Activated T-cell treated with anti-CD3 and anti-CD28 coated beads, Interleukin-2, amount 50 U/mL, for 24 hours (primary cell): Measurements from ENCODE around the gene GRIK3.

Experiments used
- DNase-seq: peaks from one replicate; pipeline ENCODE4 v3.0.0-alpha.2; 2020
- H3K27ac Mint-ChIP-seq: 2 replicates; pipeline ENCODE4 v1.8.0; 2020; ENCODE audit warnings: mild to moderate bottlenecking, mixed read lengths
- H3K27me3 Mint-ChIP-seq: 2 replicates; pipeline ENCODE4 v1.8.0; 2020; ENCODE audit warnings: mixed read lengths
- H3K36me3 Mint-ChIP-seq: 2 replicates; pipeline ENCODE4 v1.8.0; 2020; ENCODE audit warnings: low read depth, mixed read lengths
- H3K4me1 Mint-ChIP-seq: 2 replicates; pipeline ENCODE4 v1.8.0; 2020; ENCODE audit warnings: low read depth, mixed read lengths
- H3K4me3 Mint-ChIP-seq: 2 replicates; pipeline ENCODE4 v1.8.0; 2020; ENCODE audit warnings: mild to moderate bottlenecking, moderate library complexity, mixed read lengths
- H3K9me3 Mint-ChIP-seq: 2 replicates; pipeline ENCODE4 v1.8.0; 2020; ENCODE audit warnings: mixed read lengths

Gene GRIK3

DNA sequence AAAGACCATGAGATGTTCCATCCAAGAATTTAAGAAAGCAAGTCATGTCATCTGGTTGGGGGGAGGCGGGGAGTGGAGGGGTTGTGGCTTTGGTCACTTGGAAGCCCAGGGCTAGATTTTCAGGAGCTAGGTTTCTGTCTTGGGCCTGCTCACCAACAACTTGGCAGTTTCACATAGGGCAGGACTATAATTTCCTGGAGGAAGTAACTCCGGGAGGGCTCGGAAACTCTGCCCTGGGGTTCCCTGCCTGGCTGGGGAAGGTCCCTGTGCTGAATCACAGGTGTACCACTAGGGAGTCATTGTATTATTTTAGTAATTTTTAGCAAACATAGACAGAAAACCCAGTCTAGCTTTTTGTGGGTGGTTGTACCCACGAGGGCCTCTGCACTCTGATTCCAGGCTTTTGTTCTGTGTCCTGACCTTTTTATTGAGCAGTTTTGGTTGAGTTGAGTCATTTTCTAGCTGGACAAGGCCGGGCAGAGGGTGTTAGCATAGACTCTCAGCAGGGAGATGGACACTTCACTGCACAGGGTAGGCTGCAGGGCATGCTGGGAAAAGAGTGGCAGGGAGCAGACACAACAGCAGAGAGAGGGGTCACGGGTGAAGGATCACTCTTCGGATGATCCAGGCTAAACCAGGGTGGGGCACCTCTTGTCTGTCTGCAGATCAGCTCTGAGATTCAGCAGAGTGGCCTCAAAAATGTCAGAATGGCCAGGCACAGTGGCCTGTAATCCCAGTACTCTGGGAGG lies 144.7 kb downstream of the GRIK3 start:
- no peak overlapping the region for H3K27ac Mint-ChIP-seq
- peaks cover 10% of the 10 kb centered on the region for H3K27me3 Mint-ChIP-seq
- H3K4me1 Mint-ChIP-seq, result no peaks in the 10 kb centered on the region

GRCh38 chr1:36888811-36889477 lies 145.4 kb downstream of the GRIK3 start:
- Mint-ChIP-seq H3K9me3 (no peaks in the 10 kb centered on the region), H3K4me3 (no peak overlapping the region), H3K27me3 (peaks cover 10% of the 10 kb centered on the region), H3K4me1 (no peaks in the 10 kb centered on the region), H3K27ac (no peak overlapping the region), H3K36me3 (no peaks in the 10 kb centered on the region)
- DNase-seq, result no peak

More for the DNA sequence above, 144.7 kb downstream of the GRIK3 start:
- DNase-seq, result no peak
- no peaks in the 10 kb centered on the region for H3K36me3 Mint-ChIP-seq
- no peaks in the 10 kb centered on the region for H3K9me3 Mint-ChIP-seq
- no peak overlapping the region for H3K4me3 Mint-ChIP-seq

- no peak for DNase-seq
- H3K4me3 Mint-ChIP-seq, result no peak overlapping the region
- H3K36me3 Mint-ChIP-seq, result no peaks in the 10 kb centered on the region
- no peaks in the 10 kb centered on the region for H3K9me3 Mint-ChIP-seq
- H3K27me3 Mint-ChIP-seq, result peaks cover 8% of the 10 kb centered on the region
- no peaks in the 10 kb centered on the region for H3K4me1 Mint-ChIP-seq
- no peak overlapping the region for H3K27ac Mint-ChIP-seq
Measured at GRCh38 chr1:36885540-36886357, 148.6 kb downstream of the GRIK3 start.

DNA sequence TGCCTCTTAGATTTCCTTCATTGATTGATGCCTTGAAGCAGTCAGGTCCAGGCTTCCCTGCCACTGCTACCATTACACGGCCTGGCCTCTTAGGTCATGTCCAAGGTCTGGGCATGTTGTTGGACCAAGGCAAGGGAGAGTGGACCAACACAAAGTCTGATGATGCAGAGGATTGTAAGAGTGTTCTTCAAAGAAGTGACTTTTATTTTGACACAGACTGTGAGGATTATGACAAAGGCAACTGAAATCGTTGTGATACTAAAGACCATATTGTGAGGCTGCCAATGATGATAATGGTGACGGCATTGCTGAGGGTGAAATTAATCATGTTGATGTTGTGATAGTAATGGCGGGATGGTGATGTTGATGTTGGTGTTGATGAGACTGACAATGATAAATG lies 149.5 kb downstream of the GRIK3 start:
- H3K9me3 Mint-ChIP-seq, result no peaks in the 10 kb centered on the region
- H3K36me3 Mint-ChIP-seq, result no peaks in the 10 kb centered on the region
- H3K27ac Mint-ChIP-seq, result no peak overlapping the region
- no peaks in the 10 kb centered on the region for H3K4me1 Mint-ChIP-seq
- no peak overlapping the region for H3K4me3 Mint-ChIP-seq
- no peak for DNase-seq
- peaks cover 9% of the 10 kb centered on the region for H3K27me3 Mint-ChIP-seq

DNA sequence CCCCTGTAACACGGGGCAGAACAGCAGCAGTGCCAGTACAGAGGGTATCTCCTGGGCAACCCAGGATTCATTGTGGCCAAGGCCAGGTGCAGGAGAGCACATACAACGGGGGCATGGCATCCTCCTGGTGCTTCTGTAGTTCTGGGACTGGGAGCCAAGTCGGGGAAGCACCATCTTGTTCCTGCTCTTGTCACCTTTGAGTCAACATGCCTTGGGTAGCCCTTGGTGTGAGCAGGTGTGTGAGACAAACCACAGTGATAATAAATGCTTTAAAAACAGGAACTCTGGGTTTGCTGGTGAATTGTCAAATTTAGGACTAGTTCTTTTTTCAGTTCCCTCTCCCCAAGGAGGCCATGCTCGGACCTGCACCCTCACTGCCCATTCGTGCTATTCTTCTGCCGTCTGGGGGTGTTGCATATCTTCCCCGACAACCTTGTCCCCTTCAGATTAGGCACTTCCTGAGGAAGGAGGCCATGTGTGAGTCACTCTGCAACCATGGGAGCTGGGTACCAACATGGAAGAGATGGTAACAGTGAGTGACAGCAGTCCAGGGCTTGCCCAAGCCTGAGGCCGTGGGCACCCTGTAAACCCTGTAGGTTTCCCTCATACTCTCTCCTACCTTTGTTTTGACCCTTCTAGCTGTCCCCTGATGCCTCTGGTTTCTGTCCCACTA lies 150.2 kb downstream of the GRIK3 start:
- H3K36me3 Mint-ChIP-seq, result no peaks in the 10 kb centered on the region
- H3K27ac Mint-ChIP-seq, result no peak overlapping the region
- H3K9me3 Mint-ChIP-seq, result no peaks in the 10 kb centered on the region
- H3K27me3 Mint-ChIP-seq, result peaks cover 9% of the 10 kb centered on the region
- no peak for DNase-seq
- H3K4me3 Mint-ChIP-seq, result no peak overlapping the region
- no peaks in the 10 kb centered on the region for H3K4me1 Mint-ChIP-seq

DNA sequence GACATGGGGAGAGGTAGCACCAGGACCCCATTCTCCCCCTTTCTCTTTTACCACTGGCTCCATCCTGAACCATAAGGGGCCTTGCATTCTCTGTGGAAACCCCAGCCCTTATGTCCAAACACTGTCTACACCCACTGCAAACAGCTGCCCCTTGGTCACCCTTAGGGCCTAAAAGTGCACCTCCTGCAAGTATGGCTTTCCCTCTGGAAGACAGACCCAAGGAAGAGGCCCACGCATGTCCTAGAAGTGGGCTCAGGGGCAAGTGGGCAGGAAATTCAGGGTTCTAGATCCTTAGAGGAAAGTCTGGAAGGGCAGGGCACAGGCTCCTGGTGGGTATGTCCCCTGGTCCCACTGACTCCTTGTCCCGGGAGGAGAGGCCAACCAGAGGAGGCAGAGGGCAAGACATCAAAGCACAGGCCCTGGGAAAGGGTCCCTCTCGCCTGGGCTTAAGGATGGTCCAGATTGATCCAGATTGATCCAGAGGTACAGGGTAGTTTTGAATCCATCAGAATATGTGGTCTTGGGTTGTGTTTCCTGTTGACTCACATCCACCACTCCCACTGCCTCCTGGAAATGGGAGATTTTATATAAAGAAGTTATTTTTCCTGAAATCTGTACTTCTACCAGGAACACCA lies 150.9 kb downstream of the GRIK3 start:
- H3K4me1 Mint-ChIP-seq, result no peaks in the 10 kb centered on the region
- H3K36me3 Mint-ChIP-seq, result no peaks in the 10 kb centered on the region
- H3K9me3 Mint-ChIP-seq, result no peaks in the 10 kb centered on the region
- no peak overlapping the region for H3K27ac Mint-ChIP-seq
- no peak overlapping the region for H3K4me3 Mint-ChIP-seq
- no peak for DNase-seq
- peaks cover 10% of the 10 kb centered on the region for H3K27me3 Mint-ChIP-seq

DNA sequence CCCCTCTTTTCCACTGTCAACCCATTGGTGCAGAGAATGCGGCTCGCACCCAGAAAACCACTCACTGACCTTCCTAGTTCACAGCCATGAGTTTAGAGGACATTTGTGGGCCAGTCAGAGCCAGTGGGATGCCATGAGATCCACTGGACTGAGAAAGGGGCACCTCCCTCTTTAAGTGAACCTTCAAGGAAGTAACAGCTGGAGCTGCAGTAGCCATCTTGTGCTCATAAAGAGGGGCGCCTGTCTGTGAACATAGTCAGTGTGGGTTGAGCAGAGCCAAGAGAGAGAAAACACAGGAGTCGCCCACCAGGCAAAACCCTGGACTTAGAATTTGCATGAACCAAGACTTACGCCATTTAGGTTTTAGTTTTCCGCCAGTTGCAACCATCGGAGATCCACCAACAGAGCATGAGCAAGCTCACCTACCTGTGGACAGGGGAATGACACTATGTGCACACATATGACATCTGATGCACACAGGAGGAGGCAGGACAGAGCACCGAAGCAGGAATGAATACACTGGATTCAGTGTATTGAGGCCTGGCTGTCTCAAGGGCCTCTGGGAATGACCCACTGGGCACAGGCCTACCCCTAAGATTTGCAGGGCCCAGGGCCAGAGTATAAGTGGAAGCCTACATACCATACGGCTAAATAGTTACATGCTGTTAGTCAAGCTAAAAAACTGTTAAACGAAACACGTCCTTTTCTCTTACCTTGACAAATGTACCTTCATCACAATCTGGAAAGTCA lies 151.6 kb downstream of the GRIK3 start:
- no peaks in the 10 kb centered on the region for H3K9me3 Mint-ChIP-seq
- H3K4me1 Mint-ChIP-seq, result no peaks in the 10 kb centered on the region
- peaks cover 10% of the 10 kb centered on the region for H3K27me3 Mint-ChIP-seq
- no peak overlapping the region for H3K4me3 Mint-ChIP-seq
- no peak overlapping the region for H3K27ac Mint-ChIP-seq
- no peak for DNase-seq
- no peaks in the 10 kb centered on the region for H3K36me3 Mint-ChIP-seq

- Mint-ChIP-seq H3K4me1 (no peaks in the 10 kb centered on the region), H3K27me3 (peaks cover 12% of the 10 kb centered on the region), H3K9me3 (no peaks in the 10 kb centered on the region), H3K36me3 (no peaks in the 10 kb centered on the region), H3K27ac (no peak overlapping the region), H3K4me3 (no peak overlapping the region)
- no peak for DNase-seq
Measured at GRCh38 chr1:36881541-36881940, 152.8 kb downstream of the GRIK3 start.

DNA sequence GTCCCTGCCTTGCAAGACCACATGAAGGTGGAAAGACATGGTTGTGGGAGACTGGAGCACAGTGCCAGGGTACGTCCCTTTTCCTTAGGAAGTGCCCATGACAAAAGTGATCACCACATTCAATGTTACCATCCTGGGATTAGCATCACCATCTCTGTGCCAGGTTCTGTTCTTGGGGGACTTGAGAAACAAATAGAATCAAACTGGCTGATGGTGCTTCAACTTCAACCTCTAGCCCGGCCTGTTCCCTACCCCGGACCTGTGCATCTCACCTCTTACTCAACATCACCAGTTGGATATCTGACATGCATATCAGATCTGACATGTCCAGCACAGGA lies 153.3 kb downstream of the GRIK3 start:
- DNase-seq, result no peak
- H3K27me3 Mint-ChIP-seq, result peaks cover 12% of the 10 kb centered on the region
- no peak overlapping the region for H3K4me3 Mint-ChIP-seq
- no peaks in the 10 kb centered on the region for H3K9me3 Mint-ChIP-seq
- H3K36me3 Mint-ChIP-seq, result no peaks in the 10 kb centered on the region
- no peaks in the 10 kb centered on the region for H3K4me1 Mint-ChIP-seq
- H3K27ac Mint-ChIP-seq, result no peak overlapping the region

DNA sequence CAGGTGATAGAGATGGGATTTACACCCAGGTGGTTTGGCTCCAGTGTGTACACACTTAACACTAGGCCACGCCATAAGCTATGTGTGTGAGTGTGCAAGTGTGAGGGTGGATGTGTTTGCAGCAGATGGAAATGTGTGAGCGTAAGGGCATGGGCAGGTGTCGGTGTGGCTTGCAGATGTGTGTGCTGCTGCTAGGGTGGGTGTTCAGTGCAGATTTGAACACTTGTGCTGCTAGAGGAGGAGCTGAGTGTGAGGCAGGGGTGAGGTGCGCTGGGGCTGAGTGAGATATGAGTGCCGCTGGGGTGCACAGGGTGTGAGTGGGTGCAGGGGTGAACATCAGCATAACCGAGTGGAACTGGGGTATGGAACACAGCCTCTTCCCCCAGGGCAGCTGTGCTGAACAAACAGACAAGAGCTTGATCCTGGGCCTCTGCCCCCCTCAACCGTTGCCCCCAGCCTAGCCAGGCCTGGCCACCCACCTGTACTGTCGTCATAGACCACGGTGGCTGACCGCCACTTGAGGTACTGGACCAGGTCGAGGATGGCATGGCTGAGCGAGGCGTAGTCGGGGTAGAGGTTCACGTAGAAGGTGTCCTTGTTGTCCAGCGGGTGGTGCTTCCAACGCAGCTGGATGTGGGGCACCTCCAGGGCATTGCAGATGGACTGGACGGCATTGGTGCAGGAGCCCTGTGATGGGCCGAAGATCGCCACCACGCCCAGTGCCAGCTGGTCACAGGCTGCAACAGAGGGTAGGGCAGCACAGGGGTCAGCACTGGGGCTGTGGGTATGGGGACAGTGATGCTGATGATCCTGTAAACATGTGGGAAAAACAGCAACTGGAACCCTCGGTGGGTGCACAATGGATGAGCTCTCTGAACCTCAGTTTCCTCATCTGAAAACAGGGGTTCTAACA lies 153.9 kb downstream of the GRIK3 start:
- no peaks in the 10 kb centered on the region for H3K36me3 Mint-ChIP-seq
- no peaks in the 10 kb centered on the region for H3K4me1 Mint-ChIP-seq
- no peaks in the 10 kb centered on the region for H3K9me3 Mint-ChIP-seq

DNA sequence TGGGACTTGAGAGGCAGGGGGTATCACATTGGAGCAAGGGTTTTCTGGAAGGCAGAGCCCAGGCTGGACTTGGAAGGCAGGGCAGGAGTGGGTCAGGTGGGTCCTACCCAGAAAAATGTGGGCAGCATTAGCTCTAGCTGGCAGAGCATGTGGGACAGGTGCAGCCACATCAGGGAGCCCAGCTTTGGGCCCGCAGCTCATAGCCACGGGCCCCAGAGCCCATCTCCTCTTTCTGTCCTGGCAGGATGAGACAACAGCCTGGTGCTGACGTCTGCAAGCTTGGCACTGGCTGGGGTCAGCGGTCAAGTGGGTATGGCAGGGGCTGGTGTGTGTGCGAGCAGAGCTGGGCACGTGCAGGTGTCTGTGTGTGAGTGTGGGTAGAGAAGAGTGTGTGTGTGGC lies 154.7 kb downstream of the GRIK3 start:
- Mint-ChIP-seq H3K9me3 (no peaks in the 10 kb centered on the region), H3K27ac (no peak overlapping the region), H3K4me3 (no peak overlapping the region)

More for the DNA sequence above, 153.9 kb downstream of the GRIK3 start:
- H3K27ac Mint-ChIP-seq, result no peak overlapping the region
- peaks cover 12% of the 10 kb centered on the region for H3K27me3 Mint-ChIP-seq
- no peak for DNase-seq
- no peak overlapping the region for H3K4me3 Mint-ChIP-seq

GRCh38 chr1:36876990-36877389 lies 157.3 kb downstream of the GRIK3 start:
- no peak for DNase-seq
- H3K27me3 Mint-ChIP-seq, result peaks cover 12% of the 10 kb centered on the region

More for the DNA sequence above, 154.7 kb downstream of the GRIK3 start:
- no peaks in the 10 kb centered on the region for H3K4me1 Mint-ChIP-seq
- no peak for DNase-seq
- H3K27me3 Mint-ChIP-seq, result peaks cover 12% of the 10 kb centered on the region
- no peaks in the 10 kb centered on the region for H3K36me3 Mint-ChIP-seq

More at GRCh38 chr1:36876990-36877389, 157.3 kb downstream of the GRIK3 start:
- no peaks in the 10 kb centered on the region for H3K4me1 Mint-ChIP-seq
- no peak overlapping the region for H3K4me3 Mint-ChIP-seq
- H3K27ac Mint-ChIP-seq, result no peak overlapping the region
- H3K9me3 Mint-ChIP-seq, result no peaks in the 10 kb centered on the region
- no peaks in the 10 kb centered on the region for H3K36me3 Mint-ChIP-seq
